Neural cell (in vitro differentiated cells): ENCODE data around the gene ZBTB48. TPM values are rescaled to one million over a fixed set of nuclear protein-coding genes. Genes with fewer than 3 reads are reported as not detected.
"Not testable (repeated sequence)": the region's sequence is repeated elsewhere in the genome, so short reads cannot be mapped to it uniquely, and the experiment has no call there.

Experiments
- H2AFZ ChIP-seq: fragments of 200-600, 300-800 bp; sonication (generic), shearing (Covaris generic); 2 replicates; pipeline ENCODE4 v1.6.0; 2014; ENCODE audit warnings: low read depth, mild to moderate bottlenecking, antibody characterized with exemption, low read length, moderate library complexity
- H3F3A ChIP-seq: fragments of 200-600 bp; shearing (Covaris generic); 2 replicates; pipeline ENCODE4 v1.6.1; 2016; ENCODE audit warnings: mild to moderate bottlenecking, moderate library complexity, mixed read lengths, antibody characterized with exemption, low read length; ENCODE audit not compliant: insufficient read depth, poor library complexity, severe bottlenecking
- H3K27ac ChIP-seq: fragments of 200-600, 300-800 bp; sonication (generic), shearing (Covaris generic); 2 replicates; pipeline ENCODE4 v1.5.1; 2014; ENCODE audit warnings: mild to moderate bottlenecking, low read length, moderate library complexity
- H3K27me3 ChIP-seq: fragments of 300-800, 200-600 bp; sonication (generic), shearing (Covaris generic); 2 replicates; pipeline ENCODE4 v1.6.0; 2014; ENCODE audit warnings: mild to moderate bottlenecking, low read depth, low read length, moderate library complexity; ENCODE audit not compliant: insufficient read depth
- H3K36me3 ChIP-seq: fragments of 300-800, 200-600 bp; sonication (generic), shearing (Covaris generic); 2 replicates; pipeline ENCODE4 v1.5.1; 2014; ENCODE audit warnings: mild to moderate bottlenecking, antibody characterized with exemption, low read length, moderate library complexity; ENCODE audit not compliant: insufficient read depth
- H3K4me2 ChIP-seq: fragments of 300-800, 200-600 bp; sonication (generic), shearing (Covaris generic); 2 replicates; pipeline ENCODE4 v1.6.0; 2014; ENCODE audit warnings: mild to moderate bottlenecking, low read length
- H3K4me3 ChIP-seq: fragments of 300-800, 200-600 bp; sonication (generic), shearing (Covaris generic); 2 replicates; pipeline ENCODE4 v1.5.1; 2014; ENCODE audit warnings: mild to moderate bottlenecking, low read length, moderate library complexity
- H3K79me2 ChIP-seq: fragments of 200-600 bp; shearing (Covaris generic); replicated peaks from 2 replicates; pipeline ENCODE4 v1.6.0; 2014; ENCODE audit warnings: mild to moderate bottlenecking, low read length, moderate library complexity; ENCODE audit not compliant: insufficient read depth
- H3K9ac ChIP-seq: fragments of 300-800, 200-600 bp; sonication (generic), shearing (Covaris generic); 2 replicates; pipeline ENCODE4 v1.6.1; 2016; ENCODE audit warnings: mild to moderate bottlenecking, low read length, mixed read lengths
- H3K9me2 ChIP-seq: fragments of 200-600 bp; shearing (Covaris generic); 2 replicates; pipeline ENCODE4 v1.6.1; 2016; ENCODE audit warnings: mild to moderate bottlenecking, low read length, mixed read lengths; ENCODE audit not compliant: insufficient read depth
- H3K9me3 ChIP-seq: fragments of 200-600, 300-800 bp; sonication (generic), shearing (Covaris generic); 2 replicates; pipeline ENCODE4 v1.6.1; 2016; ENCODE audit warnings: mild to moderate bottlenecking, mixed run types, low read length, moderate library complexity, mixed read lengths
- H4K20me1 ChIP-seq: fragments of 200-600 bp; shearing (Covaris generic); 2 replicates; pipeline ENCODE4 v1.6.1; 2016; ENCODE audit warnings: mild to moderate bottlenecking, mixed run types; ENCODE audit not compliant: insufficient read depth
- EP300 ChIP-seq: fragments of 450-650 bp; conservative IDR thresholded peaks from 2 replicates; pipeline ENCODE4 v1.6.1; 2014; ENCODE audit warnings: antibody characterized with exemption, mild to moderate bottlenecking, moderate library complexity; ENCODE audit not compliant: poor library complexity, severe bottlenecking
- EZH2 ChIP-seq: fragments of 200-600, 300-800 bp; shearing (Covaris generic), sonication (generic); IDR thresholded peaks from 2 replicates; pipeline ENCODE4 v1.6.1; 2014; ENCODE audit warnings: antibody characterized with exemption, low read length, borderline replicate concordance, mild to moderate bottlenecking; ENCODE audit not compliant: insufficient read depth, poor library complexity, severe bottlenecking
- MXI1 ChIP-seq: fragments of 450-650 bp; conservative IDR thresholded peaks from 2 replicates; pipeline ENCODE4 v1.6.1; 2014; ENCODE audit warnings: antibody characterized with exemption, mild to moderate bottlenecking; ENCODE audit not compliant: poor library complexity, severe bottlenecking
- POLR2AphosphoS5 ChIP-seq: IDR thresholded peaks from 2 replicates; pipeline ENCODE4 v1.6.1; 2012
- RAD21 ChIP-seq: fragments of 450-650 bp; conservative IDR thresholded peaks from 2 replicates; pipeline ENCODE4 v1.6.1; 2014; ENCODE audit warnings: antibody characterized with exemption, mild to moderate bottlenecking, moderate library complexity
- SMC3 ChIP-seq: fragments of 450-650 bp; conservative IDR thresholded peaks from 2 replicates; pipeline ENCODE4 v1.6.1; 2014; ENCODE audit warnings: antibody characterized with exemption, mild to moderate bottlenecking, moderate library complexity; ENCODE audit not compliant: poor library complexity
- TAF1 ChIP-seq: IDR thresholded peaks from 2 replicates; pipeline ENCODE4 v1.6.1; 2012; ENCODE audit warnings: low read depth
- polyA plus RNA-seq: library from polyadenylated mRNA; depleted of rRNA; stranded (reverse); fragments of >200 nt; gene quantifications from 2 replicates; pipeline ENCODE4 v1.2.3, GENCODE V29; 2014
- TF ChIP-seq, protein P1 (sequence below): IDR thresholded peaks from 2 replicates; pipeline ENCODE4 v1.6.1; 2012; ENCODE audit warnings: borderline replicate concordance
- TF ChIP-seq, protein P2 (sequence below): fragments of 450-650 bp; IDR thresholded peaks from 2 replicates; pipeline ENCODE4 v1.5.1; 2014; ENCODE audit warnings: antibody characterized with exemption, mild to moderate bottlenecking, moderate library complexity; ENCODE audit not compliant: poor library complexity, severe bottlenecking

ZBTB48 gene
- polyA plus RNA-seq, 1 donor from 2014 or later = 48.2 TPM

DNA sequence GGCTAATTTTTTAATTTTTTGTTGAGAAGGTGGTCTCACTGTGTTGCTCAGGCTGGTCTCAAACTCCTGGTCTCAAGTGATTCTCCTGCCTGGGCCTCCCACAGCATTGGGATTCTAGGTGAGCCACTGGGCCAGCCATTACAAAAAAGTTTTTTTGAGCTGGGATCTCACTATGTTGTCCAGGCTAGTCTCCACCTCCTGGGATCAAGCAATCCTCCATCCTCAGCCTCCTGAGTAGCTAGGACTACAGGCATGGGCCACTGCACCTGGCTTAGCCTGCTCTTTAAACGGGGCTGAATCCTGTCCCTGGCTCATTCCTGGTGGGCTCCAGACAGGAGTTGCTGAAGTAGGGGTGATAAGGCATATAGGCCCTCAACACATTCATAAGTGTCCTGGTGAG lies 22.2 kb upstream of the ZBTB48 start:
- Histone ChIP-seq H3K27me3 (no peaks in the 10 kb centered on the region), H3F3A (no peaks in the 10 kb centered on the region), H2AFZ (no peak overlapping the region), H3K4me2 (no peak overlapping the region), H3K9ac (no peak overlapping the region), H3K9me3 (no peaks in the 10 kb centered on the region), H3K9me2 (no peaks in the 10 kb centered on the region), H4K20me1 (no peaks in the 10 kb centered on the region), H3K4me3 (no peak overlapping the region), H3K36me3 (no peaks in the 10 kb centered on the region), H3K27ac (no peak overlapping the region), H3K79me2 (peaks cover 15% of the 10 kb centered on the region)
- TF ChIP-seq SMC3 (no peak), TAF1 (no peak), POLR2AphosphoS5 (no peak), MXI1 (no peak), RAD21 (no peak), EZH2 (no peak), EP300 (no peak)
- TF ChIP-seq, protein P1, sequence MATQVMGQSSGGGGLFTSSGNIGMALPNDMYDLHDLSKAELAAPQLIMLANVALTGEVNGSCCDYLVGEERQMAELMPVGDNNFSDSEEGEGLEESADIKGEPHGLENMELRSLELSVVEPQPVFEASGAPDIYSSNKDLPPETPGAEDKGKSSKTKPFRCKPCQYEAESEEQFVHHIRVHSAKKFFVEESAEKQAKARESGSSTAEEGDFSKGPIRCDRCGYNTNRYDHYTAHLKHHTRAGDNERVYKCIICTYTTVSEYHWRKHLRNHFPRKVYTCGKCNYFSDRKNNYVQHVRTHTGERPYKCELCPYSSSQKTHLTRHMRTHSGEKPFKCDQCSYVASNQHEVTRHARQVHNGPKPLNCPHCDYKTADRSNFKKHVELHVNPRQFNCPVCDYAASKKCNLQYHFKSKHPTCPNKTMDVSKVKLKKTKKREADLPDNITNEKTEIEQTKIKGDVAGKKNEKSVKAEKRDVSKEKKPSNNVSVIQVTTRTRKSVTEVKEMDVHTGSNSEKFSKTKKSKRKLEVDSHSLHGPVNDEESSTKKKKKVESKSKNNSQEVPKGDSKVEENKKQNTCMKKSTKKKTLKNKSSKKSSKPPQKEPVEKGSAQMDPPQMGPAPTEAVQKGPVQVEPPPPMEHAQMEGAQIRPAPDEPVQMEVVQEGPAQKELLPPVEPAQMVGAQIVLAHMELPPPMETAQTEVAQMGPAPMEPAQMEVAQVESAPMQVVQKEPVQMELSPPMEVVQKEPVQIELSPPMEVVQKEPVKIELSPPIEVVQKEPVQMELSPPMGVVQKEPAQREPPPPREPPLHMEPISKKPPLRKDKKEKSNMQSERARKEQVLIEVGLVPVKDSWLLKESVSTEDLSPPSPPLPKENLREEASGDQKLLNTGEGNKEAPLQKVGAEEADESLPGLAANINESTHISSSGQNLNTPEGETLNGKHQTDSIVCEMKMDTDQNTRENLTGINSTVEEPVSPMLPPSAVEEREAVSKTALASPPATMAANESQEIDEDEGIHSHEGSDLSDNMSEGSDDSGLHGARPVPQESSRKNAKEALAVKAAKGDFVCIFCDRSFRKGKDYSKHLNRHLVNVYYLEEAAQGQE = no peak
- TF ChIP-seq, protein P2, sequence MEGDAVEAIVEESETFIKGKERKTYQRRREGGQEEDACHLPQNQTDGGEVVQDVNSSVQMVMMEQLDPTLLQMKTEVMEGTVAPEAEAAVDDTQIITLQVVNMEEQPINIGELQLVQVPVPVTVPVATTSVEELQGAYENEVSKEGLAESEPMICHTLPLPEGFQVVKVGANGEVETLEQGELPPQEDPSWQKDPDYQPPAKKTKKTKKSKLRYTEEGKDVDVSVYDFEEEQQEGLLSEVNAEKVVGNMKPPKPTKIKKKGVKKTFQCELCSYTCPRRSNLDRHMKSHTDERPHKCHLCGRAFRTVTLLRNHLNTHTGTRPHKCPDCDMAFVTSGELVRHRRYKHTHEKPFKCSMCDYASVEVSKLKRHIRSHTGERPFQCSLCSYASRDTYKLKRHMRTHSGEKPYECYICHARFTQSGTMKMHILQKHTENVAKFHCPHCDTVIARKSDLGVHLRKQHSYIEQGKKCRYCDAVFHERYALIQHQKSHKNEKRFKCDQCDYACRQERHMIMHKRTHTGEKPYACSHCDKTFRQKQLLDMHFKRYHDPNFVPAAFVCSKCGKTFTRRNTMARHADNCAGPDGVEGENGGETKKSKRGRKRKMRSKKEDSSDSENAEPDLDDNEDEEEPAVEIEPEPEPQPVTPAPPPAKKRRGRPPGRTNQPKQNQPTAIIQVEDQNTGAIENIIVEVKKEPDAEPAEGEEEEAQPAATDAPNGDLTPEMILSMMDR = no peak

DNA sequence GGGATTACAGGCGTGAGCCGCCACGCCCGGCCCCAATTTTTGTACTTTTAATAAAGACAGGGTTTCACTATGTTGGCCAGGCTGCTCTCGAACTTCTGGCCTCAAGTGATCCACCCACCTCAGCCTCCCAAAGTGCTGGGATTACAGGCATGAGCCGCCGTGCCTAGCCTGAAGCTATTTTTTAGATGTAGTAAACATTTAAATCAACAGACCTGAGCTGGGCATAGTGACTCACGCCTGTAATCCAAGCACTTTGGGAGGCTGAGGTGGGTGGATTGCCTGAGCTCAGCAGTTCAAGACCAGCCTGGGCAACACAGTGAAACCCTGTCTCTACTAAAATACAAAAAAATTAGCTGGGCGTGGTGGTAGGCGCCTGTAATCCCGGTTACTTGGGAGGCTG lies 20.6 kb upstream of the ZBTB48 start:
- not testable (repeated sequence) for H3K4me3 ChIP-seq, H3F3A ChIP-seq, H2AFZ ChIP-seq, H3K36me3 ChIP-seq, H3K9ac ChIP-seq, H3K4me2 ChIP-seq, H3K27me3 ChIP-seq, H3K27ac ChIP-seq, H3K9me3 ChIP-seq, H3K9me2 ChIP-seq, H3K79me2 ChIP-seq, H4K20me1 ChIP-seq

DNA sequence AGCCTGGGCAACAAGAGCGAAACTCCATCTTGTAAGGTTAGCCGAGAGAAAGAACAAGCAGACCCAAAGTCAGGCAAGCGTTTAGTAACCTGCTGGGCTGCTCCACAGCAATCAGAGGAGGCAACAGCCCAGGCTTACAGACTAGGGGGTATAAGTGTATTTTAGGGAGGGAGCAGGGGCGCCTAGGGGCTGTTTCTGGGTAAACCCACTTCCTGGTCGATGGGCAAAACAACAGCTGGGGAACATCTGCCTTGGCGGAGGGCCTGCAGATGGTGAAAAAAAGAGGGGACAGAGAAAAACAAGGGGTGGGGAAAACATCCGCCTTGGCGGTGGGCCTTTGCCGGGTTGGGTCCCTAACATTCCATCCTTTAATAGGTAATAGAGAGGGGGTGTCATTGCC lies 19.5 kb upstream of the ZBTB48 start:
- Histone ChIP-seq H3F3A (no peaks in the 10 kb centered on the region), H3K27me3 (no peaks in the 10 kb centered on the region), H3K9ac (no peak overlapping the region), H3K9me2 (no peaks in the 10 kb centered on the region), H3K9me3 (no peaks in the 10 kb centered on the region), H3K27ac (no peak overlapping the region), H3K79me2 (no peaks in the 10 kb centered on the region), H3K4me2 (no peak overlapping the region), H4K20me1 (no peaks in the 10 kb centered on the region), H2AFZ (no peak overlapping the region), H3K4me3 (no peak overlapping the region), H3K36me3 (no peaks in the 10 kb centered on the region)
- TF ChIP-seq SMC3 = no peak
- TF ChIP-seq MXI1 = no peak
- no peak for TF ChIP-seq POLR2AphosphoS5
- TF ChIP-seq EZH2 = no peak
- TF ChIP-seq EP300 = no peak
